Endothelial cell of umbilical vein (primary cell): Measurements from ENCODE around the gene ESPNL.

Source experiments
- CTCF ChIP-seq, 2 donors: IDR thresholded peaks; 1 replicate in 1 of 2; 2 replicates in 1 of 2; pipeline ENCODE4 v1.5.1; 2011; ENCODE audit warnings: low read length in 2 of 2, mild to moderate bottlenecking in 2 of 2, moderate library complexity in 2 of 2, control low read depth in 1 of 2, inconsistent platforms in 1 of 2, low read depth in 1 of 2; ENCODE audit not compliant: insufficient read depth in 1 of 2; ENCODE audit errors: extremely low read depth in 1 of 2
- EZH2 ChIP-seq: IDR thresholded peaks from 2 replicates; pipeline ENCODE4 v1.6.1; 2012; ENCODE audit warnings: borderline replicate concordance, low read depth, mild to moderate bottlenecking, moderate library complexity, low read length, inconsistent platforms; ENCODE audit not compliant: severe bottlenecking
- POLR2A ChIP-seq: IDR thresholded peaks from 2 replicates; pipeline ENCODE4 v1.6.1; 2012; ENCODE audit warnings: low read depth, mild to moderate bottlenecking, control low read depth, low read length
- POLR2AphosphoS5 ChIP-seq: IDR thresholded peaks from 2 replicates; pipeline ENCODE4 v1.6.1; 2012; ENCODE audit warnings: low read depth, mild to moderate bottlenecking, control low read depth, low read length, moderate library complexity; ENCODE audit not compliant: insufficient read depth

- TF ChIP-seq CTCF (IDR thresholded peaks at IDR 0.05; ENCODE audit: extremely low read depth in 1 of 2, insufficient read depth in 1 of 2, low read depth in 1 of 2, low read length in 2 of 2) (no peak), POLR2AphosphoS5 (no peak), EZH2 (no peak), POLR2A (no peak)
These were observed 55.1 kb downstream of the ESPNL start for GRCh38 chr2:238155051-238155760.
